GM15510 (cell line): ENCODE results near the gene ADARB2.

Experiments
- POLR2A ChIP-seq: IDR thresholded peaks from 3 replicates; pipeline ENCODE4 v1.6.1; 2011; ENCODE audit warnings: borderline replicate concordance; ENCODE audit not compliant: insufficient read length; ENCODE audit errors: extremely low read depth

Gene ADARB2

GRCh38 chr10:1561731-1562337 lies 175.5 kb downstream of the ADARB2 start:
- no peak for TF ChIP-seq POLR2A

GRCh38 chr10:1560535-1561192 lies 176.7 kb downstream of the ADARB2 start:
- no peak for TF ChIP-seq POLR2A

GRCh38 chr10:1559761-1560160 lies 177.6 kb downstream of the ADARB2 start:
- TF ChIP-seq POLR2A, result no peak

GRCh38 chr10:1559311-1559710 lies 178.0 kb downstream of the ADARB2 start:
- TF ChIP-seq POLR2A, result no peak

- no peak for TF ChIP-seq POLR2A
These were observed 178.4 kb downstream of the ADARB2 start for GRCh38 chr10:1558906-1559305.

- TF ChIP-seq POLR2A, result no peak
These were observed 180.2 kb downstream of the ADARB2 start for GRCh38 chr10:1557081-1557480.

- TF ChIP-seq POLR2A, result no peak
These were observed 180.8 kb downstream of the ADARB2 start for GRCh38 chr10:1556496-1556895.

GRCh38 chr10:1553951-1554350 lies 183.4 kb downstream of the ADARB2 start:
- no peak for TF ChIP-seq POLR2A

- TF ChIP-seq POLR2A, result no peak
These were observed 184.2 kb downstream of the ADARB2 start for GRCh38 chr10:1552881-1553670.

- TF ChIP-seq POLR2A, result no peak
These were observed 184.9 kb downstream of the ADARB2 start for GRCh38 chr10:1552406-1552805.

GRCh38 chr10:1551636-1552338 lies 185.5 kb downstream of the ADARB2 start:
- no peak for TF ChIP-seq POLR2A

- TF ChIP-seq POLR2A, result no peak
These were observed 186.7 kb downstream of the ADARB2 start for GRCh38 chr10:1550616-1551015.

- no peak for TF ChIP-seq POLR2A
These were observed 187.1 kb downstream of the ADARB2 start for GRCh38 chr10:1550291-1550595.

GRCh38 chr10:1549591-1550290 lies 187.6 kb downstream of the ADARB2 start:
- no peak for TF ChIP-seq POLR2A

- no peak for TF ChIP-seq POLR2A
These were observed 188.7 kb downstream of the ADARB2 start for GRCh38 chr10:1548596-1548995.
